IMR-90 (cell line): ENCODE results near the gene JAKMIP1. TPM values are rescaled to one million over a fixed set of nuclear protein-coding genes. Genes with fewer than 3 reads are reported as not detected.

Source experiments
- ATAC-seq: fragments of 200-7000 bp; cut with Tn5 transposase; 2 replicates; pipeline ENCODE4 v1.9.1; 2020; ENCODE audit warnings: low read depth, mild to moderate bottlenecking, moderate library complexity
- BruUV-seq: library from RNA; stranded (reverse); fragments of 400-500 nt; replicated peaks from 2 replicates; lab custom pipeline; 2021; lab: Mats Ljungman, UMichigan
- CTCF ChIA-PET: fragments of 300-600 bp; formaldehyde crosslinking; extraction: SDS; loops from one replicate; lab custom pipeline; 2021; ENCODE audit warnings: antibody characterized with exemption; lab: Yijun Ruan, JAX
- POLR2A ChIA-PET: fragments of 300-600 bp; sonication (Branson Sonifier 250); formaldehyde crosslinking; loops from one replicate; lab custom pipeline; 2022; ENCODE audit warnings: antibody characterized with exemption; ENCODE audit not compliant: unreplicated experiment; lab: Charles Lee
- DNase-seq: peaks from one replicate; pipeline ENCODE4 v3.0.0; 2013
- H2AFZ ChIP-seq: replicated peaks from 2 replicates; pipeline ENCODE3; 2013; ENCODE audit warnings: low read length, mild to moderate bottlenecking; ENCODE audit not compliant: poor library complexity
- H2AK5ac ChIP-seq: 2 replicates; pipeline ENCODE4 v1.6.1; 2013; ENCODE audit warnings: low read depth, low read length, inconsistent platforms
- H2AK9ac ChIP-seq: replicated peaks from 2 replicates; pipeline ENCODE3; 2013; ENCODE audit warnings: mild to moderate bottlenecking, low read depth, low read length, moderate library complexity; ENCODE audit not compliant: poor library complexity
- H2BK120ac ChIP-seq: 2 replicates; pipeline ENCODE4 v1.6.1; 2013; ENCODE audit warnings: low read depth, low read length, inconsistent platforms
- H2BK15ac ChIP-seq: 3 replicates; pipeline ENCODE4 v1.6.1; 2013; ENCODE audit warnings: low read depth, low read length, inconsistent platforms
- H2BK20ac ChIP-seq: 2 replicates; pipeline ENCODE4 v1.6.1; 2013; ENCODE audit warnings: low read depth, mild to moderate bottlenecking, inconsistent platforms, low read length, moderate library complexity
- H2BK5ac ChIP-seq: 2 replicates; pipeline ENCODE4 v1.6.1; 2013; ENCODE audit warnings: mild to moderate bottlenecking, low read depth, low read length, inconsistent platforms; ENCODE audit not compliant: poor library complexity, severe bottlenecking
- H3K14ac ChIP-seq: replicated peaks from 2 replicates; pipeline ENCODE4 v1.6.1; 2013; ENCODE audit warnings: low read depth, low read length, inconsistent platforms
- H3K18ac ChIP-seq: 2 replicates; pipeline ENCODE4 v1.6.1; 2013; ENCODE audit warnings: low read depth, low read length, control low read depth
- H3K23ac ChIP-seq: 2 replicates; pipeline ENCODE4 v1.6.1; 2013; ENCODE audit warnings: low read depth, low read length, inconsistent platforms
- H3K27ac ChIP-seq: 2 replicates; pipeline ENCODE4 v1.5.1; 2013; ENCODE audit warnings: mild to moderate bottlenecking, control low read depth, low read length; ENCODE audit not compliant: insufficient read depth
- H3K27me3 ChIP-seq: 2 replicates; pipeline ENCODE4 v1.6.1; 2013; ENCODE audit warnings: low read length; ENCODE audit not compliant: control insufficient read depth, insufficient read depth
- H3K36me3 ChIP-seq: 2 replicates; pipeline ENCODE4 v1.6.1; 2013; ENCODE audit warnings: low read length, mixed read lengths; ENCODE audit not compliant: control insufficient read depth, insufficient read depth
- H3K4ac ChIP-seq: 2 replicates; pipeline ENCODE4 v1.6.1; 2013; ENCODE audit warnings: low read depth, low read length, inconsistent platforms
- H3K4me1 ChIP-seq: 2 replicates; pipeline ENCODE4 v1.6.1; 2013; ENCODE audit warnings: low read length, mixed read lengths; ENCODE audit not compliant: control insufficient read depth, insufficient read depth
- H3K4me2 ChIP-seq: 2 replicates; pipeline ENCODE4 v1.6.1; 2013; ENCODE audit warnings: low read depth, mild to moderate bottlenecking, control low read depth, low read length, moderate library complexity
- H3K4me3 ChIP-seq: 2 replicates; pipeline ENCODE4 v1.5.1; 2013; ENCODE audit warnings: low read depth, mild to moderate bottlenecking, control low read depth, low read length, moderate library complexity; ENCODE audit not compliant: insufficient read depth
- H3K56ac ChIP-seq: 2 replicates; pipeline ENCODE4 v1.6.1; 2013; ENCODE audit warnings: low read length, inconsistent platforms; ENCODE audit not compliant: insufficient read depth; ENCODE audit errors: extremely low read depth
- H3K79me1 ChIP-seq, 2 experiments: 2 replicates each; pipeline ENCODE4 v1.6.1; 2013; ENCODE audit warnings: low read length in 2 of 2, inconsistent platforms in 1 of 2, low read depth in 1 of 2
- H3K9ac ChIP-seq: 2 replicates; pipeline ENCODE4 v1.6.1; 2013; ENCODE audit warnings: low read depth, low read length, control low read depth
- H3K9me1 ChIP-seq: 2 replicates; pipeline ENCODE4 v1.6.1; 2013; ENCODE audit warnings: low read length, inconsistent platforms; ENCODE audit not compliant: insufficient read depth
- H3K9me3 ChIP-seq: 2 replicates; pipeline ENCODE4 v1.6.1; 2013; ENCODE audit warnings: low read length; ENCODE audit not compliant: control insufficient read depth, insufficient read depth
- H4K20me1 ChIP-seq: 2 replicates; pipeline ENCODE4 v1.6.1; 2013; ENCODE audit warnings: low read length, inconsistent platforms; ENCODE audit not compliant: insufficient read depth
- H4K5ac ChIP-seq: 2 replicates; pipeline ENCODE4 v1.6.1; 2013; ENCODE audit warnings: mild to moderate bottlenecking, low read depth, low read length, control low read depth
- H4K8ac ChIP-seq, 2 experiments: 2 replicates each; pipeline ENCODE4 v1.6.1; 2013; ENCODE audit warnings: low read depth in 2 of 2, low read length in 2 of 2, control low read depth in 1 of 2, inconsistent platforms in 1 of 2
- H4K91ac ChIP-seq: 2 replicates; pipeline ENCODE4 v1.6.1; 2013; ENCODE audit warnings: low read depth, low read length, inconsistent platforms; ENCODE audit not compliant: insufficient read depth
- CEBPB ChIP-seq: IDR thresholded peaks from 2 replicates; pipeline ENCODE4 v1.6.1; 2012; ENCODE audit warnings: low read depth, low read length, improper control_type of control experiment
- CHD1 ChIP-seq: IDR thresholded peaks from 2 replicates; pipeline ENCODE4 v1.6.1; 2012; ENCODE audit warnings: low read depth, low read length, improper control_type of control experiment
- CTCF ChIP-seq: conservative IDR thresholded peaks from 2 replicates; pipeline ENCODE4 v1.5.1; 2012; ENCODE audit warnings: mild to moderate bottlenecking, low read depth, low read length, improper control_type of control experiment
- MAFK ChIP-seq: IDR thresholded peaks from 2 replicates; pipeline ENCODE4 v1.6.1; 2012; ENCODE audit warnings: low read depth, low read length, improper control_type of control experiment
- MXI1 ChIP-seq: IDR thresholded peaks from 2 replicates; pipeline ENCODE4 v1.6.1; 2012; ENCODE audit warnings: low read depth, mild to moderate bottlenecking, low read length, moderate library complexity, borderline replicate concordance
- POLR2A ChIP-seq: IDR thresholded peaks from 2 replicates; pipeline ENCODE4 v1.6.1; 2012; ENCODE audit warnings: mild to moderate bottlenecking, low read depth, low read length
- RAD21 ChIP-seq: IDR thresholded peaks from 2 replicates; pipeline ENCODE4 v1.6.1; 2012; ENCODE audit warnings: low read length, improper control_type of control experiment
- RCOR1 ChIP-seq: IDR thresholded peaks from 2 replicates; pipeline ENCODE4 v1.6.1; 2012; ENCODE audit warnings: mild to moderate bottlenecking, low read length, improper control_type of control experiment; ENCODE audit not compliant: insufficient replicate concordance
- SMC3 ChIP-seq: fragments of 150-350 bp; IDR thresholded peaks from 2 replicates; pipeline ENCODE4 v1.6.1; 2016; ENCODE audit warnings: low read depth, mild to moderate bottlenecking, antibody characterized with exemption, low read length, moderate library complexity
- USF2 ChIP-seq: fragments of 150-350 bp; IDR thresholded peaks from 2 replicates; pipeline ENCODE4 v1.6.1; 2017; ENCODE audit warnings: mild to moderate bottlenecking, antibody characterized with exemption, low read length, low read depth
- WGBS, 2 experiments: methylation state at CpG; one replicate each; pipeline versions ENCODE4 v1.1.5 to v1.1.7; 2013; ENCODE audit warnings: missing lambda C conversion rate in 2 of 2; ENCODE audit not compliant: insufficient read length in 1 of 2; ENCODE audit errors: extremely low coverage in 2 of 2; 5-methylcytosine and 5-hydroxymethylcytosine counted together
- dilution Hi-C: fragments of 300-500 bp; cut with HindIII; formaldehyde crosslinking; loops from one replicate; pipeline ENCODE4 v1.14.3; 2018; ENCODE audit warnings: low sequenced_read_pairs; ENCODE audit not compliant: unreplicated experiment
- in situ Hi-C: fragments of 300-500 bp; cut with MboI; formaldehyde crosslinking; loops from 3 replicates; pipeline ENCODE4 v1.14.3; 2019; ENCODE audit warnings: low sequenced_read_pairs, inconsistent platforms, mixed read lengths
- intact Hi-C: fragments of 100-400 bp; cut with micrococcal nuclease; formaldehyde crosslinking; loops from 2 replicates; pipeline ENCODE4 v1.10.0; 2022
- polyA plus RNA-seq, 3 experiments: library from polyadenylated mRNA; depleted of rRNA; stranded (reverse); fragments of >200 nt; gene quantifications; 2 replicates each; pipeline ENCODE4 v1.2.3, GENCODE V29; 2012; ENCODE audit warnings: low replicate concordance in 1 of 3
- total RNA-seq: library from RNA; depleted of rRNA; stranded (reverse); fragments of >200 nt; gene quantifications from 2 replicates; pipeline ENCODE4 v1.2.3, GENCODE V29; 2012

JAKMIP1 gene
- total and polyA plus RNA-seq, 2 of the 4 experiments (the other 2 are of a cell fraction), result not detected

DNA sequence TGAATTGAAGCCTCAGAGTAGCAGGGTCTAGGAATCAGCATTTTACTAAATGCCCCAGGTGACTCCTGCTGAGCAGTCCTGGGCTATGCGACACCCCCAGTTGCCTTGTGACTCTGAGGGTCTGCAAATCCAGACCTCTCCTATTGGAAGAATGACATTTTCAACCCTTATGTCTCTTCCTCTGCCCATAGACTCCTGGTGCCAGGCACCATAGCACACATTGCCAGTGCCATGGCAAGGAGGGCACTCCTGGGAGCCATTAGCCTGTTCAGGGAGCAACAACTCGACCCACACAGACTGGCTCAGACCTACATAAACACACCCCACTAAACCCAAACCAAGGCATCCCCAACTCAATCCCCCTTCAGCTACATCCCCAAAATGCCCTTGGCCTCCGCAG, 3.7 kb upstream of the JAKMIP1 start:
- H3K27ac ChIP-seq, result no peak overlapping the region
- in situ Hi-C loops, result no loop called here
- H3K4me3 ChIP-seq, result no peak overlapping the region
- ATAC-seq, result no peak
- dilution Hi-C loops, result no loop called here
- WGBS, 2 experiments, result 100% methylated on average over 1 of the region's 3 CpGs; no CpG with 5 or more reads in 1 of the 2 experiments
- H3K4me2 ChIP-seq, result no peak overlapping the region
- H2BK120ac ChIP-seq, result no peak overlapping the region
- H3K9me3 ChIP-seq, result peaks cover 2% of the 10 kb centered on the region; the same call in 1 of the 2 replicates
- H3K14ac ChIP-seq, result no peak overlapping the region
- no peak overlapping the region for H2BK15ac ChIP-seq
- H3K18ac ChIP-seq, result no peak overlapping the region
- H4K5ac ChIP-seq, result no peak overlapping the region
- no peak overlapping the region for H3K56ac ChIP-seq
- ChIA-PET CTCF (no interaction called here), POLR2A (no interaction called here)
- H3K79me1 ChIP-seq, result no peaks in the 10 kb centered on the region
- H4K8ac ChIP-seq, result no peak overlapping the region
- no peaks in the 10 kb centered on the region for H4K20me1 ChIP-seq
- H2AFZ ChIP-seq, result no peak overlapping the region
- H3K36me3 ChIP-seq, result no peaks in the 10 kb centered on the region
- H2BK20ac ChIP-seq, result no peak overlapping the region
- no peak overlapping the region for H2BK5ac ChIP-seq
- H3K9me1 ChIP-seq, result no peaks in the 10 kb centered on the region
- no TSS peak for BruUV-seq
- no peak overlapping the region for H4K91ac ChIP-seq
- intact Hi-C loops, result no loop called here
- no peak overlapping the region for H3K4ac ChIP-seq
- no peaks in the 10 kb centered on the region; the same call in 1 of the 2 replicates for H3K4me1 ChIP-seq
- TF ChIP-seq MAFK, result no peak
- no peak for TF ChIP-seq USF2
- TF ChIP-seq RCOR1, result no peak
- no peak for TF ChIP-seq CHD1
- no peak for TF ChIP-seq CEBPB
- TF ChIP-seq CTCF, result no peak
- TF ChIP-seq SMC3, result no peak
- no peak for TF ChIP-seq RAD21
- no peak for TF ChIP-seq MXI1
- TF ChIP-seq POLR2A, result no peak
- DNase-seq, result no peak
- peaks cover 17% of the 10 kb centered on the region; the same call in 1 of the 2 replicates for H3K27me3 ChIP-seq
- H2AK9ac ChIP-seq, result no peak overlapping the region
- H2AK5ac ChIP-seq, result no peak overlapping the region
- no peak overlapping the region for H3K23ac ChIP-seq
- no peak overlapping the region for H3K9ac ChIP-seq
